22Rv1 (cell line): Measurements from ENCODE around the gene FAT1.

Experiments used
- CTCF ChIP-seq: fragments of 450-650 bp; IDR thresholded peaks from 2 replicates; pipeline ENCODE4 v1.5.1; 2017; ENCODE audit warnings: mild to moderate bottlenecking
- ZFX ChIP-seq: fragments of 450-650 bp; IDR thresholded peaks from 2 replicates; pipeline ENCODE4 v1.6.1; 2017; ENCODE audit warnings: antibody characterized with exemption, borderline replicate concordance

- TF ChIP-seq CTCF (no peak), ZFX (no peak)
These were observed 38.7 kb upstream of the FAT1 start for GRCh38 chr4:186762361-186762760.
